A673 (cell line): ENCODE data around the gene SLC2A1. TPM values are rescaled to one million over a fixed set of nuclear protein-coding genes. Genes with fewer than 3 reads are reported as not detected.

Experiments used
- BruUV-seq: library from RNA; stranded (reverse); fragments of 400-500 nt; replicated peaks from 2 replicates; lab custom pipeline; 2021; lab: Mats Ljungman, UMichigan
- CTCF ChIA-PET: fragments of 300-600 bp; sonication (Branson Sonifier 250); formaldehyde crosslinking; loops from one replicate; lab custom pipeline; 2022; ENCODE audit warnings: antibody characterized with exemption; lab: Charles Lee
- POLR2A ChIA-PET: fragments of 300-600 bp; sonication (Branson Sonifier 250); formaldehyde crosslinking; loops from one replicate; lab custom pipeline; 2022; ENCODE audit warnings: antibody characterized with exemption; ENCODE audit not compliant: low non-redundant PET; lab: Charles Lee
- DNase-seq: peaks from one replicate; pipeline ENCODE4 v3.0.0-alpha.2; 2015; ENCODE audit warnings: low spot score
- H3K27ac ChIP-seq: fragments of 200-600 bp; sonication (generic); 2 replicates; pipeline ENCODE4 v1.5.1; 2016; ENCODE audit warnings: mixed run types, low read depth, mild to moderate bottlenecking, mixed read lengths, antibody characterized with exemption, low read length; ENCODE audit not compliant: poor library complexity, severe bottlenecking
- H3K27me3 ChIP-seq: fragments of 200-600 bp; sonication (generic); replicated peaks from 2 replicates; pipeline ENCODE4 v1.6.1; 2017; ENCODE audit warnings: mixed run types, low read depth, mild to moderate bottlenecking, mixed read lengths, antibody characterized with exemption, low read length; ENCODE audit not compliant: insufficient read depth, poor library complexity
- H3K36me3 ChIP-seq: fragments of 200-600 bp; sonication (generic); 2 replicates; pipeline ENCODE4 v1.6.1; 2016; ENCODE audit warnings: mixed run types, mild to moderate bottlenecking, mixed read lengths, antibody characterized with exemption, low read length; ENCODE audit not compliant: insufficient read depth, poor library complexity, severe bottlenecking
- H3K4me1 ChIP-seq: fragments of 200-600 bp; sonication (generic); 2 replicates; pipeline ENCODE4 v1.6.1; 2017; ENCODE audit warnings: mixed run types, mild to moderate bottlenecking, mixed read lengths, antibody characterized with exemption, low read length; ENCODE audit not compliant: insufficient read depth, poor library complexity, severe bottlenecking
- H3K4me3 ChIP-seq: fragments of 200-600 bp; sonication (generic); 2 replicates; pipeline ENCODE4 v1.5.1; 2016; ENCODE audit warnings: low read depth, mixed run types, mild to moderate bottlenecking, mixed read lengths, low read length; ENCODE audit not compliant: poor library complexity, severe bottlenecking
- H3K9me3 ChIP-seq: fragments of 200-600 bp; sonication (generic); 2 replicates; pipeline ENCODE4 v1.6.1; 2016; ENCODE audit warnings: mixed run types, low read depth, mild to moderate bottlenecking, mixed read lengths, antibody characterized with exemption, low read length; ENCODE audit not compliant: poor library complexity, severe bottlenecking
- CTCF ChIP-seq: fragments of 300-800, 200-600 bp; sonication (generic); conservative IDR thresholded peaks from 2 replicates; pipeline ENCODE4 v1.5.1; 2017; ENCODE audit warnings: low read depth, mild to moderate bottlenecking, antibody characterized with exemption, low read length, moderate library complexity, mixed read lengths
- EZH2 ChIP-seq: fragments of 200-600 bp; sonication (generic); IDR thresholded peaks from 2 replicates; pipeline ENCODE4 v1.6.1; 2017; ENCODE audit warnings: borderline replicate concordance, low read depth, mild to moderate bottlenecking, mixed read lengths, antibody characterized with exemption, low read length; ENCODE audit not compliant: poor library complexity, severe bottlenecking
- intact Hi-C: fragments of 100-400 bp; cut with micrococcal nuclease; formaldehyde crosslinking; loops from one replicate; pipeline ENCODE4 v1.10.0; 2022; ENCODE audit not compliant: unreplicated experiment
- total RNA-seq: library from RNA; stranded (reverse); gene quantifications from 2 replicates; pipeline ENCODE4 v1.2.3, GENCODE V29; 2021

SLC2A1 gene
- total RNA-seq, 1 experiment from 2014 or later = 36.7 TPM

- H3K36me3 ChIP-seq = peaks cover 22% of the 10 kb centered on the region
- peak overlapping the region; percentile 7 for H3K27ac ChIP-seq
- H3K9me3 ChIP-seq = no peaks in the 10 kb centered on the region
- DNase-seq = peak; percentile 75
- CTCF ChIA-PET = no interaction called here
- no peaks in the 10 kb centered on the region for H3K27me3 ChIP-seq
- H3K4me1 ChIP-seq = no peaks in the 10 kb centered on the region
- POLR2A ChIA-PET = no interaction called here
- no peak for TF ChIP-seq EZH2
- peak; percentile 71 for TF ChIP-seq CTCF
- no peak overlapping the region for H3K4me3 ChIP-seq
- no TSS peak for BruUV-seq
- intact Hi-C loops = loop anchor here (1.0 kb wide), 1 partner anchor 142 kb away; no protein-coding TSS in a partner anchor
Observed at GRCh38 chr1:42931108-42931539, 27.5 kb downstream of the SLC2A1 start.

- Histone ChIP-seq H3K36me3 (peaks cover 22% of the 10 kb centered on the region), H3K4me3 (no peak overlapping the region), H3K27ac (no peak overlapping the region), H3K4me1 (no peaks in the 10 kb centered on the region), H3K9me3 (no peaks in the 10 kb centered on the region), H3K27me3 (no peaks in the 10 kb centered on the region)
- ChIA-PET POLR2A (interaction anchor here (0.6 kb wide), 1 partner anchor 17 kb away, joined by 3 read pairs; no protein-coding TSS in a partner anchor), CTCF (no interaction called here)
- intact Hi-C loops = loop anchor here (1.0 kb wide), 1 partner anchor 143 kb away; no protein-coding TSS in a partner anchor
- no TSS peak for BruUV-seq
- TF ChIP-seq CTCF = no peak
- no peak for TF ChIP-seq EZH2
- no peak for DNase-seq
Observed at GRCh38 chr1:42930178-42931107, 28.2 kb downstream of the SLC2A1 start.

GRCh38 chr1:42929434-42930177 is 29.1 kb downstream of the SLC2A1 start:
- intact Hi-C loops = loop anchor here (10.0 kb wide), 1 partner anchor 155 kb away; no protein-coding TSS in a partner anchor
- no peak for DNase-seq
- H3K4me1 ChIP-seq = peaks cover 3% of the 10 kb centered on the region
- POLR2A ChIA-PET = interaction anchor here (0.6 kb wide), 1 partner anchor 16 kb away, joined by 3 read pairs; no protein-coding TSS in a partner anchor
- H3K36me3 ChIP-seq = peaks cover 22% of the 10 kb centered on the region
- H3K9me3 ChIP-seq = no peaks in the 10 kb centered on the region
- BruUV-seq = no TSS peak
- H3K4me3 ChIP-seq = no peak overlapping the region
- TF ChIP-seq CTCF (no peak), EZH2 (no peak)
- CTCF ChIA-PET = no interaction called here
- no peak overlapping the region for H3K27ac ChIP-seq
- no peaks in the 10 kb centered on the region for H3K27me3 ChIP-seq
